A549 (cell line): ENCODE data around the gene NBPF1. TPM values are rescaled to one million over a fixed set of nuclear protein-coding genes. Genes with fewer than 3 reads are reported as not detected.
"Not testable (repeated sequence)": the region's sequence is repeated elsewhere in the genome, so short reads cannot be mapped to it uniquely, and the experiment has no call there.

Experiments used
- ATAC-seq, 2 experiments: fragments of 200-7000 bp in 1 of 2; fragments of >200 bp in 1 of 2; cut with Nextera tagmentation in 1 of 2; cut with Tn5 transposase in 1 of 2; 3 replicates each; pipeline versions ENCODE4 v1.8.0 to v1.9.1; 2018 to 2020; ENCODE audit warnings: mild to moderate bottlenecking in 1 of 2, moderate library complexity in 1 of 2
- CTCF ChIA-PET: fragments of 300-600 bp; sonication (Branson Sonifier 250); formaldehyde crosslinking; extraction: SDS; loops from one replicate; lab custom pipeline; 2021; ENCODE audit warnings: antibody characterized with exemption, inconsistent platforms; lab: Yijun Ruan, JAX
- POLR2A ChIA-PET: fragments of 350-600 bp; formaldehyde crosslinking; extraction: SDS; loops from one replicate; lab custom pipeline; 2021; ENCODE audit warnings: antibody characterized with exemption, inconsistent platforms; lab: Yijun Ruan, JAX
- DNase-seq, 2 experiments: peaks; one replicate each; pipeline versions ENCODE4 v3.0.0 to v3.0.0-alpha.2; 2011 to 2016; ENCODE audit warnings: low read depth in 1 of 2, low spot score in 1 of 2
- FAIRE-seq: peaks from 2 replicates; lab custom pipeline; 2011; peaks lifted over from hg19 to GRCh38; lab: Jason Lieb, UNC
- H3K27ac ChIP-seq, 2 experiments: fragments of >200 bp; sonication (Bioruptor Twin); formaldehyde crosslinking; 3 replicates each; pipeline ENCODE4 v1.5.1; 2016 to 2017
- H3K4me1 ChIP-seq: fragments of >200 bp; sonication (Bioruptor Twin); formaldehyde crosslinking; 3 replicates; pipeline ENCODE4 v1.6.1; 2016
- H3K4me2 ChIP-seq: fragments of >200 bp; sonication (Bioruptor Twin); formaldehyde crosslinking; 3 replicates; pipeline ENCODE4 v1.6.1; 2016
- H3K4me3 ChIP-seq: fragments of >200 bp; sonication (Bioruptor Twin); formaldehyde crosslinking; 3 replicates; pipeline ENCODE4 v1.5.1; 2016
- H3K9me3 ChIP-seq: fragments of >200 bp; sonication (Bioruptor Twin); formaldehyde crosslinking; 3 replicates; pipeline ENCODE4 v1.6.1; 2016
- HMGXB4 ChIP-seq: fragments of 250-450 bp; sonication (Bioruptor Pico); IDR thresholded peaks from 2 replicates; pipeline ENCODE4 v1.5.0; 2021; ENCODE audit warnings: mild to moderate bottlenecking, moderate library complexity, borderline replicate concordance
- WGBS: methylation state at CpG from one replicate; pipeline ENCODE4 v1.1.6; 2017; ENCODE audit errors: missing lambda C conversion rate; 5-methylcytosine and 5-hydroxymethylcytosine counted together
- polyA plus RNA-seq, 4 experiments: library from polyadenylated mRNA; depleted of rRNA in 3 of 4; stranded (reverse); fragments of >200 nt; fragmentation: RNase III in 1 of 4; extraction: RNeasy Plus Mini Kit Qiagen cat#74134 plus additional on column Dnase treatment in 1 of 4; gene quantifications; 2 replicates in 3 of 4; 3 replicates in 1 of 4; pipeline ENCODE4 v1.2.3, GENCODE V29; 2011 to 2017
- small RNA-seq, 6 experiments: library from RNA; depleted of rRNA; stranded (forward); fragments of <200 nt; gene quantifications; one replicate each; pipeline ENCODE3, GENCODE V24; 2012

The NBPF1 gene
- polyA plus RNA-seq, 2 of the 4 experiments (the other 2 are of a cell fraction): 23.9 to 36.8 TPM

DNA sequence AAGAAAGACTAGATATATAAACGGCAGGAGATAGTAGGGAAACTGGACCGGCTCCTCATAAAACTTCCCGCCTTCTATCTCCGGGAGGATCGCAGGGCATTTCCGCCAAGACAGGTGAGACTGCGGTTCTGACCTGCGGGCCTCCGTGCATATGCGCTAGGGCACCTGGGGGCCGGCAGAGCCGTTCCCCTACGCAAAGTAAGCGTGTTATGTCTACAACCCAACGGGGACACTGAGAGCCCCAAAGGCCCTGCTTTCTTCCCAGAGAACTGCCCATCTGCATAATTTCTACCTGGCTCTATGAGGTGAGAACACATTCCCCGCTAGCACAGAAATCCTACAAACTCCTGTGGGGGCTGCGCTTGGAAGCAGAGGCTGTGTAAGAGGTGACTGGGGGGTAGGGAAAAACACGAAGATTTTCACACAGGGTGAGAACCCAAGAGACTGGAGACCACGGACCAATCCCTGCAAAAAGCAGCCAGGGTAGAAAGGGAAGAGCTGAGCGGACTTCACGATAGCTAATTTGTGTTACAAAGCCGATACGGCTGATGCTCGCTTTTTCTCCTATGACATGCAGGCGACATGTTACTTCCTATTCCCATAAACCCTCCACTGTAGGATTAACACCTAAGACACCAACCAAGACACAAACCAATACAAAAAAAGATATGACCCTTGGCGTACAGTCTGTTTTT is 99.8 kb downstream of the NBPF1 start (continued):
- peak; percentile 88; the same call in 1 of the 2 replicates for TF ChIP-seq HMGXB4 (CRISPR knock-in tag)

DNA sequence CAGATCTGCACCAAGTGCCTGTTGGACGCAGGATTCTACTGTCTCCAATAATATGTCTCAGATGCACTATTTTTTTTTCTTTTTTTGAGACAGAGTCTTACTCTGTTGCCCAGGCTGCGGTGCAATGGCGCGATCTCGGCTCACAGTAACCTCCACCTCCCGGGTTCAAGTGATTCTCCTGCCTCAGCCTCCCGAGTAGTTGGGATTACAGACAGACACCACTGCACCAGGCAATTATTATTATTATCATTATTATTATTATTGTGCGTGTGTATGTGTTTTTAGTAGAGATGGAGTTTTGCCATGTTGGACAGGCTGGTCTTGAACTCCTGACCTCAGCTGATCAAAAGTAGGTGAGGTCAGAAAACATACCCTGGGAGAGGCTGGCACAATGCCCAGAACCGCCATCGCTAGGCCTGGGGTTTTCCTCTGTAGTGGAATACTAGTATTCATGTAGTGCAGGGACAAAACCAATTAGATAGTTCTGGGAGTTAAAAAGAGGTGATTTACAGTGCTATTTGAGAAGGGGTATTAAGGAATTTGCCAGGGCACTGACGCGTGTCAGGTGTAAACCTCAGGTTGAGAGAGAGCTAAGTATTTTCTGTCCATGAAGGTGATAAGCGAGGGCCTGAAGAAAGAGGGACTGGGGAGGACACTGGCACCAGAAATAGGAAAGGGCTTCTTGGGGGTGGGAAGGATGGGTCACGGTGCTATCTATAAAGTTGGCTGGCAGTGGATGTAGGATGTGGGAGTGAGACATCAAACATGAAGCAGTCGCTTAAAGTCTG is 100.5 kb downstream of the NBPF1 start:
- H3K4me1 ChIP-seq, DNase-seq, FAIRE-seq, H3K9me3 ChIP-seq, CTCF ChIA-PET: not testable (repeated sequence)
- 60% methylated on average over 15 of the region's 15 CpGs for WGBS
- POLR2A ChIA-PET: interaction anchor here (0.9 to 1.1 kb wide), 2 partner anchors 22 to 108 kb away, joined by 3 to 5 read pairs; no protein-coding TSS in a partner anchor
- H3K4me2 ChIP-seq: peak overlapping the region; percentile 84
- H3K27ac ChIP-seq: peak overlapping the region; percentile 67 to 82; a peak in 5 of 6 replicates
- peak; percentile 50 to 85 for ATAC-seq
- H3K4me3 ChIP-seq: peak overlapping the region; percentile 36; the same call in 2 of the 3 replicates

Small RNA genes lying within 50 kb of the gene (small RNA-seq; reads per million reads assigned to genes)
- gene RNU1-1 (0 reads per million in 6 experiments), gene RNU1-6P (0 reads per million in 6 experiments)

Other genes with a start within 250 kb of the NBPF1 start
- 56.8 and 62.9 TPM in 2 replicates for gene SZRD1, start 246.3 kb downstream of the NBPF1 start, polyA plus RNA-seq (2011; rRNA removed)
- 88.9 to 91.9 TPM (median 90.7 TPM) in 3 replicates for gene SZRD1, start 246.3 kb downstream of the NBPF1 start, polyA plus RNA-seq (2017; fragmentation: RNase III; extraction: RNeasy Plus Mini Kit Qiagen cat#74134 plus additional on column Dnase treatment)
- 0.08 and 0.15 TPM in 2 replicates for gene SPATA21, start 176.1 kb downstream of the NBPF1 start, polyA plus RNA-seq (2011; rRNA removed)
- gene SPATA21, start 176.1 kb downstream of the NBPF1 start, polyA plus RNA-seq (2017; fragmentation: RNase III; extraction: RNeasy Plus Mini Kit Qiagen cat#74134 plus additional on column Dnase treatment): 0.09 to 0.12 TPM (median 0.10 TPM) in 3 replicates
- gene NECAP2, start 172.8 kb downstream of the NBPF1 start, polyA plus RNA-seq (2011; rRNA removed): 38.5 and 40.3 TPM in 2 replicates
- 28.4 to 29.7 TPM (median 29.4 TPM) in 3 replicates for gene NECAP2, start 172.8 kb downstream of the NBPF1 start, polyA plus RNA-seq (2017; fragmentation: RNase III; extraction: RNeasy Plus Mini Kit Qiagen cat#74134 plus additional on column Dnase treatment)
- 56.2 TPM in 1 of 2 replicates, not detected in the other for gene RNU1-1, start 99.3 kb downstream of the NBPF1 start, polyA plus RNA-seq (2011; rRNA removed)
- 6.5 to 8.5 TPM (median 6.6 TPM) in 3 replicates for gene RNU1-1, start 99.3 kb downstream of the NBPF1 start, polyA plus RNA-seq (2017; fragmentation: RNase III; extraction: RNeasy Plus Mini Kit Qiagen cat#74134 plus additional on column Dnase treatment)
- 56.2 TPM in 1 of 2 replicates, not detected in the other for gene RNU1-3, start 53.4 kb upstream of the NBPF1 start, polyA plus RNA-seq (2011; rRNA removed)
- gene RNU1-3, start 53.4 kb upstream of the NBPF1 start, polyA plus RNA-seq (2017; fragmentation: RNase III; extraction: RNeasy Plus Mini Kit Qiagen cat#74134 plus additional on column Dnase treatment): 6.5 to 8.5 TPM (median 6.6 TPM) in 3 replicates
- gene RNU1-4, start 127.0 kb upstream of the NBPF1 start, polyA plus RNA-seq (2011; rRNA removed): 56.2 TPM in 1 of 2 replicates, not detected in the other
- 6.5 to 8.5 TPM (median 6.6 TPM) in 3 replicates for gene RNU1-4, start 127.0 kb upstream of the NBPF1 start, polyA plus RNA-seq (2017; fragmentation: RNase III; extraction: RNeasy Plus Mini Kit Qiagen cat#74134 plus additional on column Dnase treatment)